Activated T-helper 1 cell treated with anti-CD3 and anti-CD28 coated beads, Interleukin-2, amount 50 U/mL, for 16 hours (primary cell): ENCODE data around the gene SERP1.

Experiments
- DNase-seq, 2 donors: peaks; one replicate each; pipeline ENCODE4 v3.0.0-alpha.2; 2020; ENCODE audit warnings: low read depth in 1 of 2, low spot score in 1 of 2

Gene SERP1

GRCh38 chr3:150494411-150494977 lies 51.8 kb downstream of the SERP1 start:
- DNase-seq, result no peak
